ENCODE data around the gene SLC48A1.

Gene SLC48A1

GRCh38 chr12:47783821-47784819, 11.1 kb downstream of the SLC48A1 start:
- no peak overlapping the region for H3K9ac ChIP-seq (ENCODE audit: low read length)
- H3K79me2 ChIP-seq (ENCODE audit: insufficient read depth, low read length) = no peaks in the 10 kb centered on the region
- no peaks in the 10 kb centered on the region for H3K27me3 ChIP-seq (ENCODE audit: insufficient read depth, low read length)
- H3K4me2 ChIP-seq (ENCODE audit: low read length) = no peak overlapping the region
- peaks cover 9% of the 10 kb centered on the region for H3K4me1 ChIP-seq (ENCODE audit: insufficient read depth, low read length, severe bottlenecking)
- TF ChIP-seq EZH2 (IDR thresholded peaks at IDR 0.05; ENCODE audit: borderline replicate concordance, low read length) = no peak
- TF ChIP-seq CTCF (IDR thresholded peaks at IDR 0.05; ENCODE audit: low read length) = no peak
- no peak overlapping the region for H2AFZ ChIP-seq (ENCODE audit: low read length)
- H3K9me2 ChIP-seq (ENCODE audit: low read depth, low read length) = no peaks in the 10 kb centered on the region
- no peaks in the 10 kb centered on the region for H3K9me3 ChIP-seq (ENCODE audit: low read length)
- H4K20me1 ChIP-seq (ENCODE audit: insufficient read depth, low read length) = no peaks in the 10 kb centered on the region
- H3K4me3 ChIP-seq (ENCODE audit: low read depth, low read length, poor library complexity, severe bottlenecking) = no peak overlapping the region
- no peaks in the 10 kb centered on the region for H3F3A ChIP-seq (ENCODE audit: insufficient read depth, low read length)
- H3K27ac ChIP-seq (ENCODE audit: low read depth, low read length, poor library complexity, severe bottlenecking) = no peak overlapping the region
- H3K36me3 ChIP-seq (ENCODE audit: insufficient read depth, low read length) = peaks cover 79% of the 10 kb centered on the region

DNA sequence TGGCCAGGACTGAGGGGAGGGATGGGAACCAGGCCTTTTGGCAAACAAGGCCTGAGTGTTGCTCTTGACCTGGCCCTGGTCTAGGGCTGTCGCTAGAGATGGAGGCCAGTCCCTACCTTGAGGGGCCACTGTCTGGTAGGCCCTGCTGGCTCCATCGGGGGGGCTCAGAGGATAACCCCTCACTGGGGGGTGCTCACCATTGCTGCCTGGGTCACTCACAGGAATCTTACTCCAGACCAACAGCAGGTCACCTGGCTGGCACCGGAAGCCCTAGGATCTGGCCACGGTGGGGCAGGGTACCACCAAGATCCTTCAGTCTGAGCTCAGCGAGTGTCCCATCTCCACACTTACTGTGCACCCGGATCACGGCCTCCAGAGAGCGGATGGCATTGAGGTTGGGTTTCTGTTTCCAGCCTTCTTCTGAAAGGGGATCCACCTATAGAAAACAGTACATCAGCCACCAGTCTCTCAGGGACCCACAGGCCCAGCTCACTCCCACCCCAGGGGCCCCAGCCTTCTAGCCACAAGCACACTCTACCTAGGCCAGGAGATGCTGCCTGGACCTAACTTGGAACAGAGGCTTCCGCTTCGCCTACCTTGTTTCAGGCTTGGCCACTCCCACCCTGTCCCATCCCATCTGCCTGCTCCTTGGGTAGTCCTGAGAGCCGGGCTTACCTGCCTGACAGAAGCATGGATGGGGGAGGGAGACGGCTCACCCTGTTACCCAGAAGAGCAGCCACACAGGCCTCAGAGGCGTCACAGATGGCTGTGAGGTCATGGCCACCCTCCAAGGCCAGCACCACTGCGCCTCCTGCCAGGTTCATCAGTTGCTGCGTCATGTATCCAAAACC, 12.2 kb downstream of the SLC48A1 start:
- Histone ChIP-seq H4K20me1 (ENCODE audit: insufficient read depth, low read length) (no peaks in the 10 kb centered on the region), H3K4me1 (ENCODE audit: insufficient read depth, low read length, severe bottlenecking) (no peaks in the 10 kb centered on the region), H3F3A (ENCODE audit: insufficient read depth, low read length) (no peaks in the 10 kb centered on the region), H2AFZ (ENCODE audit: low read length) (no peak overlapping the region), H3K36me3 (ENCODE audit: insufficient read depth, low read length) (peaks cover 90% of the 10 kb centered on the region), H3K9me3 (ENCODE audit: low read length) (no peaks in the 10 kb centered on the region), H3K4me2 (ENCODE audit: low read length) (no peak overlapping the region), H3K9me2 (ENCODE audit: low read depth, low read length) (no peaks in the 10 kb centered on the region), H3K9ac (ENCODE audit: low read length) (no peak overlapping the region), H3K4me3 (ENCODE audit: low read depth, low read length, poor library complexity, severe bottlenecking) (no peak overlapping the region), H3K27me3 (ENCODE audit: insufficient read depth, low read length) (no peaks in the 10 kb centered on the region), H3K79me2 (ENCODE audit: insufficient read depth, low read length) (no peaks in the 10 kb centered on the region), H3K27ac (ENCODE audit: low read depth, low read length, poor library complexity, severe bottlenecking) (no peak overlapping the region)
- TF ChIP-seq EZH2 (IDR thresholded peaks at IDR 0.05; ENCODE audit: borderline replicate concordance, low read length) (no peak), CTCF (IDR thresholded peaks at IDR 0.05; ENCODE audit: low read length) (no peak)

- Histone ChIP-seq H3K4me2 (ENCODE audit: low read length) (no peak overlapping the region), H3K4me1 (ENCODE audit: insufficient read depth, low read length, severe bottlenecking) (no peaks in the 10 kb centered on the region)
- no peak for TF ChIP-seq CTCF (IDR thresholded peaks at IDR 0.05; ENCODE audit: low read length)
- no peak for TF ChIP-seq EZH2 (IDR thresholded peaks at IDR 0.05; ENCODE audit: borderline replicate concordance, low read length)
These were observed 13.0 kb downstream of the SLC48A1 start for GRCh38 chr12:47785887-47786661.

More at GRCh38 chr12:47785887-47786661, 13.0 kb downstream of the SLC48A1 start:
- H3K9me2 ChIP-seq (ENCODE audit: low read depth, low read length) = no peaks in the 10 kb centered on the region
- H3K4me3 ChIP-seq (ENCODE audit: low read depth, low read length, poor library complexity, severe bottlenecking) = no peak overlapping the region
- no peaks in the 10 kb centered on the region for H3K79me2 ChIP-seq (ENCODE audit: insufficient read depth, low read length)
- no peaks in the 10 kb centered on the region for H3K9me3 ChIP-seq (ENCODE audit: low read length)
- H3K27me3 ChIP-seq (ENCODE audit: insufficient read depth, low read length) = no peaks in the 10 kb centered on the region
- H2AFZ ChIP-seq (ENCODE audit: low read length) = no peak overlapping the region
- H4K20me1 ChIP-seq (ENCODE audit: insufficient read depth, low read length) = no peaks in the 10 kb centered on the region
- no peaks in the 10 kb centered on the region for H3F3A ChIP-seq (ENCODE audit: insufficient read depth, low read length)
- no peak overlapping the region for H3K9ac ChIP-seq (ENCODE audit: low read length)
- peaks cover 98% of the 10 kb centered on the region for H3K36me3 ChIP-seq (ENCODE audit: insufficient read depth, low read length)
- no peak overlapping the region for H3K27ac ChIP-seq (ENCODE audit: low read depth, low read length, poor library complexity, severe bottlenecking)

Measured in OCI-LY1 (cell line).